Activated gamma-delta T cell (primary cell): ENCODE data around the gene NKX2-4.
"Not testable (repeated sequence)": the region's sequence is repeated elsewhere in the genome, so short reads cannot be mapped to it uniquely, and the experiment has no call there.

Experiments
- DNase-seq: peaks from one replicate; lab custom pipeline; 2025; lab: John Stamatoyannopoulos, UW
- total RNA-seq, 2 donors: gene quantifications; one replicate each; lab custom pipeline; 2026; lab: John Stamatoyannopoulos, UW

Gene NKX2-4
- total RNA-seq: 0 to 0.09 reads per million in 2 donors

DNA sequence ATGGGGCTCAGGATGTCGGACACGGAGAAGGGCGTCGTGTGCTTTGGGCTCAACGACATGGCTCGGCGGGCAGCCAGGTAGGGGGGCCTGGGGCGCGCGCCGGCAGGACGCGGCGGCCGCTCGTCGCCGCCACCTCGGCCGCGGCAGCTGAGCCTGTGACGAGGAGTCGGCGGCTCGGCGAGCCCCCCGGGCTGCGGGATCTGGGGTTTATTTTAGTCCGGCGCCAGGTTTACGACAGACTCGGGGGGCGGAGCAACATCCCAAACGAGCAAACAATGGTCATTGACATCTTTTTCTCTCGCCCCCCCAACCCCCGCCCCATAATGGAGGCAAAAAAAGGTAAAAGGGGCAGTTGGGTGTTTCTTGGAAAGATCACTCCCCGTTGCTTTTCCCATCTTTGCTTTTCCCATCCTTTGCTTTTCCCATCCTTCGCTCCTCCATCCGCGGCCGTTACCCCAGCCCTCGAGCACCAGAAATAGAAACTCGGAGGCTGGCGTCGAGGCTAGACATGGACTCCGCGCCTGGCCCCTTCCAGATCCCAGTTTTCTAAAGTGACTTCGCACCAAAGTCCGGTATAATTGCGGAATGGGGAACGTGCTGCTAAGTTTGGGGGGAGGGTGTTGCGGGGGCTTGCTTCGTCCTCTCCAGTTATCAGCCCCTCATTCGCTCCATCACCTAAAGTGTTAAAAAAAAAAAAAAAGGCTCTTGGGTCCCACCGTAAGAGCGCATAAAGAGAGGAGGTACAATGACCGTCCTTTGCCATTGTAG lies at the start of gene NKX2-4:
Gene NKX2-4, minus strand, starts transcription at position 186 of the 768 bp plus-strand sequence. Its CDS starts 127 bp downstream, at position 59.
- no peak for DNase-seq

DNA sequence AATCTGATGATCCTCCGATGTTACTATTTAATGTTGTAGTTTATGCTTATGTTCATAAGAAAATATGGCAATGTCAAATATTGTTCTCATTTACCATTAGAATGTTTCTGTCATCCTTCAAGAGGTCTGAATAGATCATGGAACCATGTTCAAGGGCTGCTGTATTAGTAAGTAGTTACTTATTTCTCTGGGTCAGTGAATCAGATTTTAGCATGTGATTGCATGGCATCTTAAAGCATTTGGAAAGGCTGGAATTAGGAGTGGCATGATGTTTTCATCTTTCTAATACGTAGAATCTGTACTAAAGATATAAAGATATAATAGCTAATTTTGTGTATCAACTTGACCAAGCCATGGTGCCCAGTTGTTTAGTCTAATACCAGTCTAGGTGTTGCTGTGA lies 40.5 kb upstream of the NKX2-4 start:
- no peak for DNase-seq

DNA sequence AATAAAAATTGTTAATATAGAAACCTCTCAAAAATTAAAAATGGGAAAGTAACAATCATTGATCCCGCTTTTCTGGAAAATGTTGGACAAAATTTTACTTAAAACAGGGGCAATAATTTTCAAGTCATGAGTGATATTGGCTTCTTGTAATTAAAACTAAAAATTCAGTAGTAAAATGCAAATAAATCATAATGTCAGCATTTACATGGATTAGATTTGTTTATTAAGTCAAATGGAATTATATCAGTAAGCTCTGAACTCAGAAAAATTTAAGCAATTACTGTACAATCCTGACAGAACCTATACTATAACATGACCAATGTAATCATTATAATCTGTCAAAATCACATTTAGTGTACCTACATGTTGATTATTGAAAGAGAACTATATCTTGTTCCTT lies 39.9 kb upstream of the NKX2-4 start:
- DNase-seq: no peak

DNA sequence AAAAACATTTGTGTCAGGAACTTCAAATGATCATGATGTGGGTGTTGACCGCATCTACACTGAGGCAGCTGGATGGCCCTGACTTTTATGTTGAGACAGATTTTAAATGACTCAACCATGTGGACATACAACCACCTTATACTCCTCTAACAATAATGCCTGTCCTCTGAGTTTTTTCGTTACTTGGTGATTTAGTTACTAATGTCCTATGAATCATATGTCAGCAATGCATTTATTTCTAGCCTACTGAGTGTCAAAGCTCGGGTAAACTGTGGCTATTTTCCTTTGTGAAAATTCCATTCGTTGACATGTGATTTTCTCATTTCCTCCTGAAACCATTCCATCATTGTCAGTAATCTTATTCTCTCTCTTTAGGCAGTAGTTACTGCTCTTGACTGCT lies 38.9 kb upstream of the NKX2-4 start:
- no peak for DNase-seq

DNA sequence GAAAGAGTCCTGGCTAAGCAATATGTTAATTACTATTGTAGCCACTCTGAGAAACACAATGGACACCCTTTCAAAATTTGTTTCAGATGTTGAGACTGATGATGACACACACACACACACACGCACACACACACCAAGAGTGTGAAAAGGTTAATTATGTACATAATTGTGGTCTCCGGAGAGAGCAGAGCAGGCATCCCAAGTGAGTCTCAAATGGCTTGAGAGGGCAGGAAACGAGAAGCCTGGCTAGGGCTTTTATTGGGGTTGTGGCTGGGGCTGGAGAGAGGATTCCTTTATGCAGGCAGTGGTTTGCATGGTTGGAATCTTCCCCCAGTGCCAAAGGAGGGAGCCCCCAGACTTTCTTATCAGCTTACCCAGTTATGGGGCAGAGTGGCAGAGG lies 38.2 kb upstream of the NKX2-4 start:
- no peak for DNase-seq

DNA sequence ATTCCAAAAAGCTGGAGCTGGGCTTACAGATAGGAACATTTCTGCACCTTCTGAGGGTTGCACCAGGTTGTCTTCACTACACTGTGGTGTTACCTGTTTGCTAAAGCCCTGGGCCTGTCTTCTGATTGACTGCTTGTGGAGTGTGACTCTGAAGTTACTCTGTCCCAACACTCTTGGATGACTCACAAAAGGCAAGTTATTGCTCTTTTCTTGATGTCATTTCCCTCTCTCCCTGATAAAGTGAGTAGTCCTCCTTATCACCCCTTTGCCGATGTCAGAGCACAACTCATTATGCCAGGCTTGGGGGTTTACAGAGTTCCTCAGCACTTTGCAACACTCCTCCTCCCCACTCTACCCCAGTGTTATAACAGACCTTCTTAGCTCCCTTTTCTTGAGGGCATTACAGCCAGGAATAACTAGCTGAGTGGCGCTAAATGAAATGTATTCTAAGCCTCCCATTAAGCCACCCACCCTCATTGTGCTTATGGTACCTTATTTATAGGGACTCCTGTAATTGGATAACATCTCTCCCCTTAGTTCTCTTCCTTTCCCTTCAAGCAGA lies 36.1 kb upstream of the NKX2-4 start:
- DNase-seq: no peak

DNA sequence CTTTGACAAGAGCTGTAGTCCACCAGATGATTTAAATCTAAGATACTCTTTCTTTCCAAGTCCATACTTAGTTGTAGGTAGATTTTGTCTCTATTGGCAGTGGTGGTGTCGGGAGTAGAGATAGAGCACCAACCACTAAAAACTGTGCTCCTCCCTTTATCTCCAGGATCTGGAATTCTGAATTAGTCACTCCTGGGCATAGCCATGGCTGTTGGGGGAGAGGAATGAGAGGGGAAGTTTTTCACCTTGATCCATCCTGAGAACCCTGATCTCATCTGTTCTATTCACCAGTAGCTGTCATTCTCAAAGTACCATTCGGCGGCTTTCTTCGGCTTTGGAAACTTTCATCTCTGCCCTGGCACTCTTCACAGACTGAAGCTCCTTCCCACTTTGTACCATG lies 35.6 kb upstream of the NKX2-4 start:
- DNase-seq: no peak

DNA sequence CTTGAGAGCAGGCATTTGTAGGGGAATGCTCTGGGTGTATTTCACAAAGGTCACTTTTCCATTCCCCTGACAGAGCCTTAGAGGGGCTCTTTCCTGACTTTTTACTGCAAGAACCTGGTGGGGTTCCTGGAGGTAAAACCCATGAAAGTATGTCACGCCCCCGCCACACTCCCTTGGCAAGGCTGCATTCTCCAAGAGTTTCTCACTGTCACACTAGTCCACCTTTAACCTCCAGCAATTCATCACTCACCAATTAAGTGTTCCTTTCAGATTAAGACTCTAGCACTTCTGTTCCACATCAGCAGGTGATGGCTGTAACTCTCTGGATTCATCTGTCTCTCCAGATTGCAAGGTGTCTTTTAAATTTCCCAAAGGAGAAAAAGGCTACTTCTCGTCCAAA lies 32.7 kb upstream of the NKX2-4 start:
- DNase-seq: no peak

DNA sequence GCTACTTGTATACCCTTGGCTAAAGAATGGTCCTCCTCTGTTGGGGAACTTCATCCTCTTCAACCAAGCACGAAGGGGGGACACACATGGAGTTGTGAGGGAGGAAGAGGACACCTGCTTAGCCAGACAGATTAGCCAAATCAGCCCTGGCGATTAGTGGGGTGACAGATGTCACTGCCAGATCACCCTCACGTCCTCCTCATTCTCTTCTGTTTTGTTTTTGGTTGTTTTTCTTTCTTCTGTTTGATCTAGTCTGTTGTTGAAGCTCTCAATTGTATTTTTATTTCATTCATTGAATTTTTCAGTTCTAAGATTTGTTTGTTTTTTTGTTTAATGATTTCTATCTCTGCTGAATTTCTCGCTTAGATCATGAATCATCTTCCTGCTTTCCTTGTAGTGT lies 27.5 kb upstream of the NKX2-4 start:
- no peak for DNase-seq

DNA sequence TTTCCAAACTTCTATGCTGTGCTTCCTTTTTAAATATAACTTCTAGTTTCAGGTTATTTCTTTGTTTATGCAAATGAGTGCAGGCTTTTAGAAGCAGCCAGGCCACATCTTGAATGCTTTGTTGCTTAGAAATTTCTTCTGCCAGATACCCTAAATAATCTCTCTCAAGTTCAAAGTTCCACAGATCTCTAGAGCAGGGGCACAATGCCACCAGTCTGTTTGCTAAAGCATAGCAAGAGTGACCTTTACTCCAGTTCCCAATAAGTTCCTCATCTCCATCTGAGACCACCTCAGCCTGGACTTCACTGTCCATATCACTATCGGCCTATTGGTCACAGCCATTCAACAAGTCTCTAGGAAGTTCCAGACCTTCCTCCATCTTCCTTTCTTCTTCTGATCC lies 26.4 kb upstream of the NKX2-4 start:
- DNase-seq: not testable (repeated sequence)

DNA sequence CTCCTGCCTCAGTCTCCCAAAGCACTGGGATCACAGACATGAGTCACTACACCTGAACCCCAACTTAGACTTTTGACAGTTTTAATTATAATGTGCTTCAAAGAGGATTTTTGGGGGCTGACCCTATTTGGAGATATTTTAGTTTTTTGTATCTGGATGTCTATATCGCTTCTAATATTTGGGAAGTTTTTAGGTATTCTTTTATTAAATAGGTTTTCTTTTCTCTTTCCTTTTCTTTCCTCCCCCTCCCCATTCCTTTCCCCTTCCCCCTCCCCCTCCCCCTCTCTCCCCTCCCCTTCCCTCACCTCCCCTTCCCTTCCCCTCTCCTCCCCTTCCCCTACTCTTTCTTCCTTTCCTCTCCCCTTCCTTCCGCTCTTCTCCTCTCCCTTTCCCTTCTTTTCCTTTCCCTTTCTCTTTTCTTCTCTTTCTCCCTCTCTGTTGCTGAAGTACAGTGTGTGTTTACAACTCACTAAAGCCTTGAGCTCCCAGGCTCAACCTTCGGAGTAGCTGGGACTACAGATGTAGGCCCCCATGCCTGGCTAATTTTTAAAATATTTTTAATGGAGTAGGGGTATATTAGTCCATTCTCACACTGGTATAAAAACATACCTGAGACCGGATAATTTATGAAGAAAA lies 24.4 kb upstream of the NKX2-4 start:
- DNase-seq: no peak

DNA sequence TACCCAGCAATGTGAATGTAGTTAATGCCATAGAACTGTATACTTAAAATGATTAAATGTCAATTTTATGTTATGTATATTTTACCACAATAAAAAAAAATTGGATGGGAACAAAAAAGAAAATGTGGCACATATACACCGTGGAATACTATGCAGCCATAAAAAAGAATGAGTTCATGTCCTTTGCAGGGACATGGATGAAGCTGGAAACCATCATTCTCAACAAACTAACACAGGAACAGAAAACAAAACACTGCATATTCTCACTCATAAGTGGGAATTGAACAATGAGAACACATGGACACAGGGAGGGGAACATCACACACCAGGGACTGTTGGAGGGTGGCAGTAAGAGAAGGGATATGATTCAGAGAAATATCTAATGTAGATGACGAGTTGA lies 21.8 kb upstream of the NKX2-4 start:
- not testable (repeated sequence) for DNase-seq

DNA sequence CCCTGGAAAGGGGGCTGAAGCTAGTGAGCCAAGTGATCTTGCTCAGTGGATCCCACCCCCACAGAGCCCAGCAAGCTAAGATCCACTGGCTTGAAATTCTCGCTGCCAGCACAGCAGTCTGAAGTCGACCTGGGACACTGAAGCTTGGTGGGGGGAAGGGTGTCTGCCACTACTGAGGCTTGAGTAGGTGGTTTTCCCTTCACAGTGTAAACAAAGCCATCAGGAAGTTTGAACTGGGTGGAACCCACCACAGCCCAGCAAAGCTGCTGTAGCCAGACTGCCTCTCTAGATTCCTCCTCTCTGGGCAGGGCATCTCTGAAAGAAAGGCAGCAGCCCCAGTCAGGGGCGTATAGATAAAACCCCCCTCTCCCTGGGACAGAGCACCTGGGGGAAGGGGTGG lies 16.7 kb upstream of the NKX2-4 start:
- not testable (repeated sequence) for DNase-seq

DNA sequence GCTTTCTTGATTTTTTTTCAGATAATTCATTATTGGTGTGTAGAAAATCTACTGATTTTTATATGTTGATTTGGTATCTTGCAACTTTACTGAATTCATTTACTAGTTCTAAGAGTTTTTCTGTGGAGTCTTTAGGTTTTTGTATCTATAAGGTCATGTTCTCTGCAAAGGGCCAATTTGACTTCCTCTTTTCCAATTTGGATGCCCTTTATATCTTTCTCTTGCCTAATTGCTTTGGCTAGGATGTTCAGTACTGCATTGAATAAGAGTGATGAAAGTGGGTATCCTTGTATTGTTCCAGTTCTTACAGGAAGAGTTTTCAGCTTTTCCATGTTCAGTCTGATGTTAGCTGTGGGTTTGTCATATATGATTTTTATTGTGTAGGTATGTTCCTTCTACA lies 14.4 kb upstream of the NKX2-4 start:
- no peak for DNase-seq

DNA sequence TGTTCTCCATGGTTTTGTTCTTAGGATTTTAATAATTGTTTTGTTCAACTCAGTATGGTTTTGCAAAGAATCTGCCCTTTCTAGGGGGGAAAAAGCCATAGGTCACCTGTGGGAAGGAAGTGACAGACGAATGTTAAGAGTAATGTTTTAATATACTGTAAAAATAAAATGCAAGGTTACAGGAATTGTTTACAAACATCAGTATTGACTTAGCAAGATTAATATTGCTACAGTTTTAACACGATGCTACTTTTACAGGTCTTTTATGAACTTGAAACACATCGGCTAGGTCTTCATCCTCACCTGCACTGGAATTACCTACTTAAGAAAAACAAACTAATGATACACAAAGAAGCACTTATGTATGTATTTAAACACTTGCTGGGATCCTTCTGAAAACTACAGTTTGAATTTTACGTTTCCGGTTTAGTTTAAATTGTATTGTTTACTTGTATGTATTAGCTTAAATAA lies 1.7 kb upstream of the NKX2-4 start:
- no peak for DNase-seq

DNA sequence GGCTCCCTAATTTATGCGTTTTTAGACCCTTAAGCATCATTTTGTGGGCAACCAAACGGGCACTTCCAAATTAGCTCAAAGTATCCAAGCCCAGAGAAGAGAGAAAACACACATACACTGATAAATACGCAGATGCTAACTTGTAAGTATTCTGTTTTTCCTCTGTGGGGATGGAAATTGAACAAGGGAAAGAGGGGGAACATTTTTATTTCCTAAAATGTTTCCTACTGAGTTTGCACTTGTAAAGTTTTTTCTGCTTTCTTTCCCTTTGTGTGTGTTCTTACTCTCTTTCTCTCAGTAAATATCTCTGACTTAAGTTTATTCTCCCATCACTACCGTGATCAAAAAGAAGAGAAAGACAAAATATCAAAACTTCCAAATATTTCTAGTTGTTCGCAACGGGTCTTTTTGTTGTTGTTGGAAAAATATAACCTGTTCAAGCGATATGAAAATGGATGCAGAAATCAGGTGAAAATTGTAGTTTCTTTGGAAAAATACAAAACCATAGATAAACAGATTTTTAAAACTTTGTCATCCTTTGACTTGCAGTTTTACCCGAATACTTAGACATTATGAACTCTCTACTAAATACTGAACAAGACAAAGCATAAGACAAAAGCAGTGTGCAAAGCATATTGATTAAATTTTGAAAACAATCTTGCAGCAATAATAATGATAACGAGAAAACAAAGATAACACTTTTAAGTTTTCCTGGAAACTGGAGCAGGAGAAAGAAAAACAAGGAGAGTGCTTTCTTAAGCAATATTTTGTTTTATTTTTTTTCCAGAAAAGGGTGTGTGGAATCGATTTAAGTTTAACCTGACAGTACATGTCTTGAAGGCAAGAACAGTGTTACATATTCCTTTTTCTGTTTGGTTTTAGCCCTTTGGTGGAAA lies 1.0 kb upstream of the NKX2-4 start:
- DNase-seq: no peak

DNA sequence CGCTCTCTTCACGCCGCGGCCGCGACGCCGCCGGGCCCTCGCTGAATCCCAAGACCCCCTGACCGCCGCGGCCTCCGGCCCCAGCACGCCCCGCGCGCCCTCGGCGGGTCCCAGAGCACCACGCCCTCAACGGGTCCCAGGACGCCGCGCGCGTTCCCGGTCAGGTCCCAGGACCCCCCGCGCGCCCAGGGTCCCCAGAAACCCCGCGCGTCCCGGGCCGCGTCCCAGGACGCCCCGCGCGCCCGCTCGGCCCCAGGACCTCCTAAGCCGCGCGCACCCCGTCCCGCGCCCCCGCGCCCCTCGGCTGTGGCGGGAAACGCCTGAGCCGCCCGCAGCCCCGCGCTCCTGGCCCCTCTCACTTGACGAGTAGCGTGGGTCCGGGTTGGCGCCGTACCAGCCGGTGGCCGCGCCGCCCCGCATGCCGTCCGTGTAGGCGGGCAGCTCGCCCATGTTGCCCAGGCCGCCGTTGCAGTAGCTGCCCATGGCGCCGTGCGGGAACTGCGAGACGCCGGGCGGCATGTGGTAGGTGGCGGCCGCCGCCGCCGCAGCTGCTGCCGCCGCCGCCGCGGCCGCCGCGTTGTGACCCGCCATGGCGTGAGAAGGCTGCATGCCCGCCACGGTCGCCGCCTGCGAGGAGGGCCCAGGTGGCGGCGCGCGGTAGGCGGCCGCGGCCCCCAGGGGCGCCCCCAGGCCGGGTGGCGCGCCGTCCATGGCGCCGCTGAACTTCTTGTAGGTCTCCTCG lies 556 bp downstream of the NKX2-4 start:
- DNase-seq: no peak

DNA sequence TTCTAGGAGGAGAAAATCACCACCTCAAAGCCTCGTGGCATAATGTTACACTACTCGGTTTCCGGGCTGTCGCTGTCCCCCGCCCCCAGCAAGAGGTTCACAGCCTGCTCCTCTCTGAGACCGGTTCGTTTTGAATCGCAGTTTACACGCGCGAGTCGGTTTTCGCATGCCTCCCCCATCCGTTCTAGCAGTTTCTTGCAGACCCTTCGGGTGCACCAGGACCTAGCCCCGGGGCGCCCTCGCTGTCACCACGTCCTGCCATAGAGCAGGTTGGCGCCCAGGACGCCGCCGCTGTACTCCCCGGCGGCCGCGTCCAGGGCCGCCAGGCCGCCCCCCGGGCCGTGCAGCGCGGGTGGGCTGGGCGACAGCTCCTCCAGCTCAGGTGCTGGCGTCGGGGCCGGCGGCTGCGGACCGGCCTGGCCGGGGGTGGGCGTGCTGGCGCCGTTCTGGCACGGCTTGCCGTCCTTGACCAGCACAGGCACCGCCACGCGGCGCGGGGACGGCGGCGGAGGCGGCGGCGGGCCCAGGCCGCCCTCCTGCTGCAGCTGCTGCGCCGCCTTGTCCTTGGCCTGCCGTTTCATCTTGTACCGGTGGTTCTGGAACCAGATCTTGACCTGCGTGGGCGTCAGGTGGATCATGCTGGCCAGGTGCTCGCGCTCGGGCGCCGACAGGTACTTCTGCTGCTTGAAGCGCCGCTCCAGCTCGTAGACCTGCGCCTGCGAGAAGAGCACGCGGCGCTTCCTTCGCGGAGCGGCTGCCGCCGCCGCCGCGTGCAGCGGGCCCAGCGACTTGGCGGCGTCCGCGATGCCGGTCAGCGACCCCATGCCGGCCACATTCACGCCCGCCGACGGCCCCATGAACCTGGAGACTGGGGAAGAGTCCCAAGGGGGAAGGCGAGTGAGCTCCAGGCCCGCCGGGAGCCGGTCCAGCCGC lies 1.4 kb downstream of the NKX2-4 start:
- no peak for DNase-seq

DNA sequence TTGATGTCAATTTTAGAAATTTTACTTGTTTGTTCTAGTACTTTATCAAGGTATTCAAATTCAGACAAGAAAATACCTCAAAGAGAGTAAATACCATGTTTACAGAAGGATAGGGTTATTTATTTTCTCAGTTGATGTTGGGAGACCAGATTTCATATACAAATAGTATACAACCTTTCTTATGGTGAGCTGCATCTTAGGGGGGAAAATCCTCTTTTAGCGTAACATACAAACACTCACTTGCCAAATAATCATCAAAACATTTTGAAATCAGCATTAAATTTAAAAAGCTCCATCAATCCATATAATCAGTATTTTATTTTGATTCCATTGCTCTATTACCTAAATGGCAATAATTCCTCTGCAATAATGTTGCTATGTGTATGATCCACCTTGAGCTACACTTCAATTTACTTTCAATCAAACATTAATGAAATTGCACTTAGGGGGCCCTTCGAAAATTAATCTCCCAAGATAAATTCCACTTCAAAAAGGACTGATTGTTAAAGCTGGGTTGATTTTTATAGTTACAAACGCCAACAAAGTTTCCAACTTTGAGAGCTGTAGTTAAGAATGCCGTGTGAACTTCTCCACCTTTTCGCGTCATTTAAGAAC lies 2.2 kb downstream of the NKX2-4 start:
- no peak for DNase-seq

DNA sequence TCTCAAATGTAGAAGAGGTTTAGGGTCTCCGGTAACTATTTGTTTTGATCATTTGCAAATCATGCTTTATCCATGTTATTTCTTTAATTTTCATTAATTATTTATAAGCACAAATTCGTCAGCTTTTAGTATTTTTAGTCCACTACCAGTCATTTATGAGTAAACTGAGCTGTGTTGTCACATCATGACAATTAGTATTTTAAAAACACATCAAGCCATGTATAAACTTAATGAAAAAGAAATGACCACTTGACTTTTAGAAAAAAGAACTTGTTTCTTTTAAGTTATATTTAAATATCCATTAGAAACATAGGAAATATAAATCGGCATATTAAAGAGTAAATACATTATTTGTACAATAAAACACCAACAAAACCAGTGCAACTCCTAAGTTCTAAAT lies 2.8 kb downstream of the NKX2-4 start:
- no peak for DNase-seq
